ENCODE measurements around the gene NEURL2.

GRCh38 chr20:45917790-45918141 lies 26.8 kb upstream of the NEURL2 start:
- TF ChIP-seq POLR2A (IDR thresholded peaks at IDR 0.05): no peak
- TF ChIP-seq CTCF (IDR thresholded peaks at IDR 0.05): no peak
- no peak for TF ChIP-seq POLR2AphosphoS5 (IDR thresholded peaks at IDR 0.05)
